Neural progenitor cell (in vitro differentiated cells): ENCODE data around the gene FER. TPM values are rescaled to one million over a fixed set of nuclear protein-coding genes. Genes with fewer than 3 reads are reported as not detected.

Experiments
- DNase-seq: peaks from one replicate; pipeline ENCODE4 v3.0.0-alpha.2; 2016; ENCODE audit warnings: low spot score
- H2AFZ ChIP-seq: fragments of 200-600 bp; sonication (generic); replicated peaks from 2 replicates; pipeline ENCODE4 v1.6.1; 2016; ENCODE audit warnings: antibody characterized with exemption
- H3F3A ChIP-seq: fragments of 200-600 bp; sonication (generic); 2 replicates; pipeline ENCODE4 v1.6.1; 2016; ENCODE audit warnings: antibody characterized with exemption, low read depth
- H3K27ac ChIP-seq: fragments of 200-600 bp; sonication (generic); 2 replicates; pipeline ENCODE4 v1.5.1; 2016; ENCODE audit warnings: mild to moderate bottlenecking
- H3K27me3 ChIP-seq: fragments of 200-600 bp; sonication (generic); 2 replicates; pipeline ENCODE4 v1.6.1; 2016; ENCODE audit warnings: mild to moderate bottlenecking, moderate library complexity
- H3K36me3 ChIP-seq: fragments of 200-600 bp; sonication (generic); 2 replicates; pipeline ENCODE4 v1.5.1; 2016
- H3K4me1 ChIP-seq: fragments of 200-600 bp; sonication (generic); 2 replicates; pipeline ENCODE4 v1.6.1; 2016; ENCODE audit warnings: mixed run types
- H3K4me2 ChIP-seq: fragments of 200-600 bp; sonication (generic); 2 replicates; pipeline ENCODE4 v1.6.1; 2016
- H3K4me3 ChIP-seq: fragments of 200-600 bp; sonication (generic); 2 replicates; pipeline ENCODE4 v1.5.1; 2016
- H3K79me2 ChIP-seq: fragments of 200-600 bp; sonication (generic); 2 replicates; pipeline ENCODE4 v1.6.1; 2016; ENCODE audit warnings: low read depth
- H3K9ac ChIP-seq: fragments of 200-600 bp; sonication (generic); 2 replicates; pipeline ENCODE4 v1.6.1; 2016
- H3K9me3 ChIP-seq: fragments of 200-600 bp; sonication (generic); 2 replicates; pipeline ENCODE4 v1.5.1; 2016; ENCODE audit warnings: low read depth
- H4K20me1 ChIP-seq: fragments of 200-600 bp; sonication (generic); 2 replicates; pipeline ENCODE4 v1.6.1; 2016; ENCODE audit warnings: low read depth
- H3K27ac Mint-ChIP-seq: 3 replicates; pipeline ENCODE4 v1.8.0; 2021; ENCODE audit warnings: mixed read lengths
- H3K27me3 Mint-ChIP-seq: 2 replicates; pipeline ENCODE4 v1.8.0; 2022; ENCODE audit warnings: low read depth, mild to moderate bottlenecking, inconsistent platforms, moderate library complexity, mixed read lengths; ENCODE audit not compliant: insufficient read depth
- H3K36me3 Mint-ChIP-seq: 3 replicates; pipeline ENCODE4 v1.8.0; 2021; ENCODE audit warnings: mixed read lengths
- H3K4me1 Mint-ChIP-seq: 3 replicates; pipeline ENCODE4 v1.8.0; 2021; ENCODE audit warnings: mixed read lengths
- H3K4me3 Mint-ChIP-seq: 3 replicates; pipeline ENCODE4 v1.8.0; 2021; ENCODE audit warnings: mild to moderate bottlenecking, moderate library complexity, mixed read lengths
- H3K9me3 Mint-ChIP-seq: 3 replicates; pipeline ENCODE4 v1.8.0; 2020; ENCODE audit warnings: mixed read lengths
- EZH2 ChIP-seq: fragments of 200-600 bp; sonication (generic); IDR thresholded peaks from 2 replicates; pipeline ENCODE4 v1.6.1; 2017; ENCODE audit warnings: antibody characterized with exemption, mild to moderate bottlenecking, moderate library complexity
- EZH2phosphoT487 ChIP-seq: fragments of 200-600 bp; sonication (generic); IDR thresholded peaks from 2 replicates; pipeline ENCODE4 v1.6.1; 2017; ENCODE audit warnings: antibody characterized with exemption
- total RNA-seq: library from RNA; depleted of rRNA; stranded (reverse); fragments of >200 nt; gene quantifications from 2 replicates; pipeline ENCODE4 v1.2.3, GENCODE V29; 2015; ENCODE audit warnings: low replicate concordance
- TF ChIP-seq, protein P1 (sequence below): fragments of 200-600 bp; sonication (generic); IDR thresholded peaks from 2 replicates; pipeline ENCODE4 v1.5.1; 2017; ENCODE audit warnings: antibody characterized with exemption, mild to moderate bottlenecking

FER gene
- total RNA-seq, 1 donor from 2014 or later: 25.0 TPM

DNA sequence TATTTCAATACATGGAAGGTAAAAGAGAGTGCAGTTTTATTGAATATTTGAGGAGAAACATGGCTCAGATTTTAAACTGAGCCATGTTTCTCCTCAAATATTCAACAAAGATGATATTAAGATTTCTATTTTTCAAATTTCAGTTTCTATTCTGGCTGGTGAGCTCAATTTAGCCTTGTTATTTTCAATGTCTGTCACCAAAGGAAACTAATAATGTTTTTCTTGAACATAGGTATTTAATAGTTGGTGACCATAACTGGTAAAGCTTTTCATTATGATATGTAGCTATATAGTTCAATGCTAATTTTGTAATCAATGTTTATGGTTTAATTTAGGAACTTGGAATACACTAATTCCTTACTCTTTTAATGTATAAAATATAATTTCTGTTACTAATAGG lies 177.4 kb downstream of the FER start:
- no peak overlapping the region for H3K27ac ChIP-seq
- H3K9me3 ChIP-seq: no peaks in the 10 kb centered on the region
- no peaks in the 10 kb centered on the region for H3K27me3 ChIP-seq
- no peaks in the 10 kb centered on the region for H3K4me1 Mint-ChIP-seq
- H3K4me1 ChIP-seq: no peaks in the 10 kb centered on the region
- no peak overlapping the region for H3K27ac Mint-ChIP-seq
- H3F3A ChIP-seq: no peaks in the 10 kb centered on the region
- no peak overlapping the region for H2AFZ ChIP-seq
- TF ChIP-seq EZH2: no peak
- H3K4me3 Mint-ChIP-seq: no peak overlapping the region
- H3K36me3 ChIP-seq: no peaks in the 10 kb centered on the region
- no peak overlapping the region for H3K4me2 ChIP-seq
- H3K9ac ChIP-seq: no peak overlapping the region
- H3K36me3 Mint-ChIP-seq: peaks cover 2% of the 10 kb centered on the region
- no peaks in the 10 kb centered on the region for H3K9me3 Mint-ChIP-seq
- no peak overlapping the region for H3K4me3 ChIP-seq
- no peaks in the 10 kb centered on the region for H4K20me1 ChIP-seq
- no peaks in the 10 kb centered on the region for H3K27me3 Mint-ChIP-seq
- H3K79me2 ChIP-seq: no peaks in the 10 kb centered on the region
- no peak for DNase-seq

DNA sequence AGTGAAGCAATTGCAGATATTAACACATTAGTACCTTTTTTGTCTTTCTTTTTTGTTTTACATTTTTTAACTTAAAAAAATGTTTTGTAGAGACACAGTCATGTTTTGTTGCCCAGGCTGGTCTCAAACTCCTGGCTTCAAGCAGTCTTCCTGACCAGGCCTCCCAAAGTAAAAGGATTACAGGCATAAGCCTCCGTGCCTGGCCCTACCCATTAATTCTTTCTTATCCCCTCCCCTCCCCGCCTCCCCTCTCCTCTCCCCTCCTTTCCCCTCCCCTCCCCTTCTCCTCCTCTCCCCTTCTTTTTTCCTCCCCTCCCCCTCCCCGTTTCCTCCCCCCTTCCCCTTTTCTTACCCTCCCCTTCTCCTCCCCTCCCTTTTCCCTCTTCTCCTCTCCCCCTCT lies 182.4 kb downstream of the FER start:
- H2AFZ ChIP-seq: no peak overlapping the region
- peaks cover 4% of the 10 kb centered on the region for H3K36me3 Mint-ChIP-seq
- H3K4me3 ChIP-seq: no peak overlapping the region
- H3K9me3 Mint-ChIP-seq: peaks cover 13% of the 10 kb centered on the region
- no peaks in the 10 kb centered on the region for H3K4me1 ChIP-seq
- H3K27ac ChIP-seq: no peak overlapping the region
- no peak overlapping the region for H3K27ac Mint-ChIP-seq
- H3K36me3 ChIP-seq: no peaks in the 10 kb centered on the region
- no peak for DNase-seq
- H4K20me1 ChIP-seq: no peaks in the 10 kb centered on the region
- H3F3A ChIP-seq: no peaks in the 10 kb centered on the region
- no peaks in the 10 kb centered on the region for H3K79me2 ChIP-seq
- H3K4me3 Mint-ChIP-seq: no peak overlapping the region
- no peak overlapping the region for H3K9ac ChIP-seq
- H3K4me2 ChIP-seq: no peak overlapping the region
- no peaks in the 10 kb centered on the region for H3K27me3 ChIP-seq
- H3K27me3 Mint-ChIP-seq: no peaks in the 10 kb centered on the region
- TF ChIP-seq, protein P1, sequence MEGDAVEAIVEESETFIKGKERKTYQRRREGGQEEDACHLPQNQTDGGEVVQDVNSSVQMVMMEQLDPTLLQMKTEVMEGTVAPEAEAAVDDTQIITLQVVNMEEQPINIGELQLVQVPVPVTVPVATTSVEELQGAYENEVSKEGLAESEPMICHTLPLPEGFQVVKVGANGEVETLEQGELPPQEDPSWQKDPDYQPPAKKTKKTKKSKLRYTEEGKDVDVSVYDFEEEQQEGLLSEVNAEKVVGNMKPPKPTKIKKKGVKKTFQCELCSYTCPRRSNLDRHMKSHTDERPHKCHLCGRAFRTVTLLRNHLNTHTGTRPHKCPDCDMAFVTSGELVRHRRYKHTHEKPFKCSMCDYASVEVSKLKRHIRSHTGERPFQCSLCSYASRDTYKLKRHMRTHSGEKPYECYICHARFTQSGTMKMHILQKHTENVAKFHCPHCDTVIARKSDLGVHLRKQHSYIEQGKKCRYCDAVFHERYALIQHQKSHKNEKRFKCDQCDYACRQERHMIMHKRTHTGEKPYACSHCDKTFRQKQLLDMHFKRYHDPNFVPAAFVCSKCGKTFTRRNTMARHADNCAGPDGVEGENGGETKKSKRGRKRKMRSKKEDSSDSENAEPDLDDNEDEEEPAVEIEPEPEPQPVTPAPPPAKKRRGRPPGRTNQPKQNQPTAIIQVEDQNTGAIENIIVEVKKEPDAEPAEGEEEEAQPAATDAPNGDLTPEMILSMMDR: no peak
- TF ChIP-seq EZH2 (no peak), EZH2phosphoT487 (no peak)
- H3K9me3 ChIP-seq: no peaks in the 10 kb centered on the region
- H3K4me1 Mint-ChIP-seq: no peaks in the 10 kb centered on the region

DNA sequence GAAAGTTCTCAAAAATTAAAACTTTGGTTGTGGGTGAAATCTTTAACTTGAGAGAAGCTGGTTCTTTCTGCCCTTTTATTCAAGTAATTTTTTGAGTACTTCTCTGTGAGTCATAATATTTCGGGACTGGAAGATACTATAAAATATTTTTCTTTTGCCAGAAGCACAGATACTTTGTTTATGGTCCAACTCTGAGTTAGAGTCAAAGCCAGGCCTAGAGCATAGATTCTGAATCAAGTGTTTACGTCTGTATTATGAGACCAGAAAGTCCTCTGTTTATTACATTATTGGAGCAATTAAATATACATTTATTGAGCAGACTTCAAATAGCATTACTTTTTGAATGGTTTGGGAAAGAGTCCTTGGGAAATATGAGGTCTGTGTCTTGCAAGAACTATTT lies 187.9 kb downstream of the FER start:
- Histone ChIP-seq H3K36me3 (no peaks in the 10 kb centered on the region), H4K20me1 (no peaks in the 10 kb centered on the region), H3K4me1 (no peaks in the 10 kb centered on the region), H3K9me3 (no peaks in the 10 kb centered on the region), H3K79me2 (no peaks in the 10 kb centered on the region), H2AFZ (no peak overlapping the region), H3K27ac (no peak overlapping the region), H3K9ac (no peak overlapping the region), H3K4me3 (no peak overlapping the region), H3K27me3 (no peaks in the 10 kb centered on the region), H3K4me2 (no peak overlapping the region), H3F3A (no peaks in the 10 kb centered on the region)
- DNase-seq: no peak
- Mint-ChIP-seq H3K4me1 (no peaks in the 10 kb centered on the region), H3K27me3 (no peaks in the 10 kb centered on the region), H3K36me3 (peaks cover 2% of the 10 kb centered on the region), H3K9me3 (peaks cover 12% of the 10 kb centered on the region), H3K27ac (no peak overlapping the region), H3K4me3 (no peak overlapping the region)
- TF ChIP-seq EZH2phosphoT487 (no peak), EZH2 (no peak)
- TF ChIP-seq, protein P1: no peak

DNA sequence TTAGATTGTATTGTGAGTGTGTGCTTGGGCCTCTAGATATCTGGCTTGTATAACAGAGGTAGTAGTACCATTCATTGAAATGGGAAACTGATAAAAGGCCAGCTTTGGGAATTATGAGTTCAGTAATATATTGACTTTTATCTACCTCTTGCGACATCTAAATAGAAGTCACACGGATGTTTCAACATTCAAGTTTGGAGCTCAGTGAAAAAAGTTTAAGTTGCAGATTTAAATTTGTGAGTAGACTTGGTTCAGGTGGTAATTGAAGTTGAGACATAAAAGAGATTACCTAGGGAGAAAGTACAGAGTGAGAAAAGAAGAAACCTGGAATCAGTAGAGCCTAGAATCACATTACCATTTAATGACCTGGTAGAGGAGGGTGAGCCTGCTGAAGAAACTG lies 189.5 kb downstream of the FER start:
- Histone ChIP-seq H3K9me3 (no peaks in the 10 kb centered on the region), H4K20me1 (no peaks in the 10 kb centered on the region), H3K9ac (no peak overlapping the region), H3K79me2 (no peaks in the 10 kb centered on the region), H2AFZ (no peak overlapping the region), H3K27ac (no peak overlapping the region), H3K27me3 (no peaks in the 10 kb centered on the region), H3K4me3 (no peak overlapping the region), H3F3A (no peaks in the 10 kb centered on the region), H3K4me2 (no peak overlapping the region), H3K36me3 (no peaks in the 10 kb centered on the region), H3K4me1 (no peaks in the 10 kb centered on the region)
- Mint-ChIP-seq H3K4me1 (no peaks in the 10 kb centered on the region), H3K27me3 (no peaks in the 10 kb centered on the region), H3K36me3 (no peaks in the 10 kb centered on the region), H3K9me3 (peaks cover 8% of the 10 kb centered on the region), H3K27ac (no peak overlapping the region), H3K4me3 (no peak overlapping the region)
- TF ChIP-seq EZH2phosphoT487 (no peak), EZH2 (no peak)
- TF ChIP-seq, protein P1: no peak
- no peak for DNase-seq
